Ascending aorta (tissue), 2 donors: ENCODE results near the gene INO80. TPM values are rescaled to one million over a fixed set of nuclear protein-coding genes. Genes with fewer than 3 reads are reported as not detected.

Source experiments
- DNase-seq, 2 donors: peaks; one replicate each; pipeline ENCODE4 v3.0.0-alpha.2; 2019; ENCODE audit warnings: low spot score in 2 of 2
- H3K27ac ChIP-seq, 2 donors: fragments of 200-600 bp; sonication (generic); one replicate each; pipeline ENCODE4 v1.5.1; 2016 to 2017; ENCODE audit warnings: mild to moderate bottlenecking in 1 of 2
- H3K27me3 ChIP-seq: fragments of 200-600 bp; sonication (generic); one replicate; pipeline ENCODE4 v1.5.1; 2017
- H3K36me3 ChIP-seq, 2 donors: fragments of 200-600 bp; sonication (generic); one replicate each; pipeline ENCODE4 v1.5.1; 2016
- H3K4me1 ChIP-seq, 2 donors: fragments of 200-600 bp; sonication (generic); one replicate each; pipeline ENCODE4 v1.5.1; 2016 to 2017; ENCODE audit warnings: mild to moderate bottlenecking in 1 of 2
- H3K4me3 ChIP-seq, 2 donors: fragments of 200-600 bp; sonication (generic); one replicate each; pipeline ENCODE4 v1.5.1; 2016 to 2017; ENCODE audit warnings: mild to moderate bottlenecking in 1 of 2
- H3K9me3 ChIP-seq, 2 donors: fragments of 200-600 bp; sonication (generic); one replicate each; pipeline ENCODE4 v1.5.1; 2016
- CTCF ChIP-seq, 3 experiments: fragments of 200-600 bp in 2 of 3; fragments of 450-650 bp in 1 of 3; sonication (generic) in 2 of 3; IDR thresholded peaks; one replicate each; pipeline ENCODE4 v1.5.1; 2016 to 2019; ENCODE audit warnings: antibody characterized with exemption in 3 of 3, mild to moderate bottlenecking in 1 of 3, moderate library complexity in 1 of 3
- intact Hi-C: fragments of 100-400 bp; cut with DNase I; formaldehyde crosslinking; loops from one replicate; pipeline ENCODE4 v1.15.1; 2023
- total RNA-seq: library from RNA; depleted of rRNA; stranded (reverse); fragments of >200 nt; gene quantifications from one replicate; pipeline ENCODE4 v1.1.0, GENCODE V29; 2016

The INO80 gene
- total RNA-seq, 1 donor from 2014 or later, result 57.8 TPM

- peak; percentile 9 to 40 (median 33) for TF ChIP-seq CTCF (IDR thresholded peaks at IDR 0.05)
These were observed 185.4 kb downstream of the INO80 start for GRCh38 chr15:40930430-40931299.

GRCh38 chr15:40929660-40930429, 186.2 kb downstream of the INO80 start:
- Histone ChIP-seq H3K27ac (no peak overlapping the region), H3K36me3 (no peaks in the 10 kb centered on the region), H3K27me3 (peaks cover 8% of the 10 kb centered on the region), H3K9me3 (no peaks in the 10 kb centered on the region), H3K4me3 (peak overlapping the region; percentile 45 to 66), H3K4me1 (peaks cover 28 to 45% of the 10 kb centered on the region in 2 donors)
- intact Hi-C loops, result loop anchor here (2.0 kb wide), 1 partner anchor 23 kb away; no protein-coding TSS in a partner anchor
- no peak for TF ChIP-seq CTCF (IDR thresholded peaks at IDR 0.05)
- DNase-seq, result no peak

More at GRCh38 chr15:40930430-40931299, 185.4 kb downstream of the INO80 start:
- Histone ChIP-seq H3K9me3 (no peaks in the 10 kb centered on the region), H3K27me3 (peaks cover 8% of the 10 kb centered on the region), H3K4me1 (peaks cover 28 to 45% of the 10 kb centered on the region in 2 donors), H3K4me3 (peak overlapping the region; percentile 45 to 66), H3K27ac (no peak overlapping the region), H3K36me3 (no peaks in the 10 kb centered on the region)
- intact Hi-C loops, result loop anchor here (2.0 kb wide), 1 partner anchor 24 kb away; no protein-coding TSS in a partner anchor
- DNase-seq, result no peak

Other genes with a start within 250 kb of the INO80 start
- not detected for gene RHOV, start 242.0 kb downstream of the INO80 start, total RNA-seq
- gene VPS18, start 221.8 kb downstream of the INO80 start, total RNA-seq, result 51.8 TPM
- gene DLL4, start 186.9 kb downstream of the INO80 start, total RNA-seq, result 30.2 TPM
- gene CHAC1, start 162.8 kb downstream of the INO80 start, total RNA-seq, result 28.5 TPM
- not detected for gene EXD1, start 114.5 kb upstream of the INO80 start, total RNA-seq
- gene CHP1, start 115.0 kb upstream of the INO80 start, total RNA-seq, result 294 TPM
- not detected for gene OIP5, start 216.3 kb upstream of the INO80 start, total RNA-seq
- not detected for gene NUSAP1, start 216.6 kb upstream of the INO80 start, total RNA-seq